Central memory CD8-positive, alpha-beta T cell (primary cell): Measurements from ENCODE around the gene UBAP2.

Experiments
- ATAC-seq: fragments of 150-1000 bp; cut with Tn5 transposase; replicated peaks from 2 replicates; pipeline ENCODE4 v1.10.0; 2022; ENCODE audit warnings: mild to moderate bottlenecking, moderate FRiP score, moderate number of reproducible peaks; ENCODE audit not compliant: poor library complexity, severe bottlenecking; ENCODE audit errors: extremely low read depth
- DNase-seq, 2 donors: peaks; one replicate each; pipeline ENCODE4 v3.0.0; 2021; ENCODE audit warnings: low spot score in 2 of 2
- H3K27ac Mint-ChIP-seq: one replicate; pipeline ENCODE4 v1.8.0; 2022; ENCODE audit warnings: low read depth, mild to moderate bottlenecking, moderate library complexity, mixed read lengths
- H3K27me3 Mint-ChIP-seq: one replicate; pipeline ENCODE4 v1.8.0; 2022; ENCODE audit warnings: mixed read lengths
- H3K36me3 Mint-ChIP-seq: one replicate; pipeline ENCODE4 v1.8.0; 2022; ENCODE audit warnings: mild to moderate bottlenecking, moderate library complexity, mixed read lengths; ENCODE audit not compliant: insufficient read depth
- H3K4me1 Mint-ChIP-seq: one replicate; pipeline ENCODE4 v1.8.0; 2022; ENCODE audit warnings: mixed read lengths
- H3K4me3 Mint-ChIP-seq: one replicate; pipeline ENCODE4 v1.8.0; 2022; ENCODE audit warnings: mild to moderate bottlenecking, moderate library complexity, mixed read lengths
- H3K9me3 Mint-ChIP-seq: one replicate; pipeline ENCODE4 v1.8.0; 2022; ENCODE audit warnings: mixed read lengths

Gene UBAP2

GRCh38 chr9:33903157-33903780 lies 145.4 kb downstream of the UBAP2 start:
- peaks cover 24% of the 10 kb centered on the region for H3K4me1 Mint-ChIP-seq
- H3K27me3 Mint-ChIP-seq: no peaks in the 10 kb centered on the region
- DNase-seq (no peak), ATAC-seq (no peak)
- H3K9me3 Mint-ChIP-seq: no peaks in the 10 kb centered on the region
- peaks cover 11% of the 10 kb centered on the region for H3K36me3 Mint-ChIP-seq
- H3K4me3 Mint-ChIP-seq: no peak overlapping the region
- H3K27ac Mint-ChIP-seq: no peak overlapping the region

GRCh38 chr9:33894316-33894715 lies 154.4 kb downstream of the UBAP2 start:
- H3K4me3 Mint-ChIP-seq: no peak overlapping the region
- H3K4me1 Mint-ChIP-seq: peaks cover 12% of the 10 kb centered on the region
- peaks cover 6% of the 10 kb centered on the region for H3K36me3 Mint-ChIP-seq
- peak overlapping the region; percentile 53 for H3K27ac Mint-ChIP-seq
- no peaks in the 10 kb centered on the region for H3K9me3 Mint-ChIP-seq
- no peaks in the 10 kb centered on the region for H3K27me3 Mint-ChIP-seq
- no peak for ATAC-seq
- no peak for DNase-seq

GRCh38 chr9:33893861-33894260 lies 154.8 kb downstream of the UBAP2 start:
- Mint-ChIP-seq H3K4me1 (peaks cover 12% of the 10 kb centered on the region), H3K27ac (peak overlapping the region; percentile 53), H3K27me3 (no peaks in the 10 kb centered on the region), H3K4me3 (no peak overlapping the region), H3K36me3 (peaks cover 9% of the 10 kb centered on the region), H3K9me3 (no peaks in the 10 kb centered on the region)
- no peak for DNase-seq
- ATAC-seq: no peak

GRCh38 chr9:33885948-33886347 lies 162.7 kb downstream of the UBAP2 start:
- Mint-ChIP-seq H3K27ac (no peak overlapping the region), H3K4me3 (no peak overlapping the region), H3K36me3 (peaks cover 12% of the 10 kb centered on the region), H3K9me3 (no peaks in the 10 kb centered on the region), H3K27me3 (no peaks in the 10 kb centered on the region), H3K4me1 (peaks cover 20% of the 10 kb centered on the region)
- ATAC-seq (no peak), DNase-seq (no peak)

- no peaks in the 10 kb centered on the region for H3K9me3 Mint-ChIP-seq
- H3K4me3 Mint-ChIP-seq: no peak overlapping the region
- H3K27me3 Mint-ChIP-seq: no peaks in the 10 kb centered on the region
- peak overlapping the region; percentile 80 for H3K27ac Mint-ChIP-seq
- ATAC-seq: no peak
- peaks cover 27% of the 10 kb centered on the region for H3K4me1 Mint-ChIP-seq
- H3K36me3 Mint-ChIP-seq: peaks cover 12% of the 10 kb centered on the region
- no peak for DNase-seq
These were observed 163.6 kb downstream of the UBAP2 start for GRCh38 chr9:33884856-33885701.

GRCh38 chr9:33881635-33882034 lies 167.1 kb downstream of the UBAP2 start:
- Mint-ChIP-seq H3K27me3 (no peaks in the 10 kb centered on the region), H3K36me3 (peaks cover 2% of the 10 kb centered on the region), H3K27ac (no peak overlapping the region), H3K4me1 (peaks cover 42% of the 10 kb centered on the region), H3K4me3 (no peak overlapping the region), H3K9me3 (no peaks in the 10 kb centered on the region)
- DNase-seq (no peak), ATAC-seq (no peak)

- no peak for ATAC-seq
- Mint-ChIP-seq H3K4me3 (no peak overlapping the region), H3K9me3 (no peaks in the 10 kb centered on the region)
These were observed 168.2 kb downstream of the UBAP2 start for GRCh38 chr9:33880211-33881089.

GRCh38 chr9:33878691-33879366 lies 169.9 kb downstream of the UBAP2 start:
- Mint-ChIP-seq H3K27ac (no peak overlapping the region), H3K27me3 (no peaks in the 10 kb centered on the region), H3K4me3 (no peak overlapping the region), H3K9me3 (no peaks in the 10 kb centered on the region), H3K4me1 (peaks cover 30% of the 10 kb centered on the region), H3K36me3 (no peaks in the 10 kb centered on the region)
- DNase-seq (no peak), ATAC-seq (no peak)

More at GRCh38 chr9:33880211-33881089, 168.2 kb downstream of the UBAP2 start:
- DNase-seq: no peak
- Mint-ChIP-seq H3K27me3 (no peaks in the 10 kb centered on the region), H3K4me1 (peaks cover 42% of the 10 kb centered on the region), H3K27ac (no peak overlapping the region), H3K36me3 (no peaks in the 10 kb centered on the region)

GRCh38 chr9:33877727-33878489 lies 170.8 kb downstream of the UBAP2 start:
- Mint-ChIP-seq H3K4me1 (peaks cover 30% of the 10 kb centered on the region), H3K27me3 (no peaks in the 10 kb centered on the region), H3K9me3 (no peaks in the 10 kb centered on the region), H3K36me3 (peaks cover 1% of the 10 kb centered on the region), H3K27ac (peak overlapping the region; percentile 80), H3K4me3 (no peak overlapping the region)
- DNase-seq (no peak), ATAC-seq (no peak)
